Esophagus squamous epithelium (tissue), 5 donors: ENCODE data around the gene DUSP22. TPM values are rescaled to one million over a fixed set of nuclear protein-coding genes. Genes with fewer than 3 reads are reported as not detected.

Experiments used
- DNase-seq: peaks from one replicate; lab custom pipeline; 2025; lab: John Stamatoyannopoulos, UW
- H3K27ac ChIP-seq, 4 donors: fragments of 200-600 bp; sonication (generic); one replicate each; pipeline ENCODE4 v1.5.1; 2016 to 2019; ENCODE audit warnings: mild to moderate bottlenecking in 1 of 4
- H3K27me3 ChIP-seq, 4 donors: fragments of 200-600 bp; sonication (generic); 1 replicate in 3 of 4; 2 replicates in 1 of 4; pipeline versions ENCODE4 v1.5.1 to v1.6.0; 2017 to 2021; ENCODE audit warnings: antibody characterized with exemption in 1 of 4
- H3K36me3 ChIP-seq, 3 donors: fragments of 200-600 bp; sonication (generic); one replicate each; pipeline ENCODE4 v1.5.1; 2016 to 2019
- H3K4me1 ChIP-seq, 3 donors: fragments of 200-600 bp; sonication (generic); one replicate each; pipeline ENCODE4 v1.5.1; 2017 to 2019
- H3K4me3 ChIP-seq, 4 donors: fragments of 200-600 bp; sonication (generic); 1 replicate in 3 of 4; 2 replicates in 1 of 4; pipeline ENCODE4 v1.5.1; 2016 to 2019; ENCODE audit warnings: mild to moderate bottlenecking in 2 of 4, moderate library complexity in 1 of 4
- H3K9me3 ChIP-seq, 3 donors: fragments of 200-600 bp; sonication (generic); one replicate each; pipeline ENCODE4 v1.5.1; 2016 to 2019
- POLR2A ChIP-seq, 4 donors: fragments of 450-650 bp; IDR thresholded peaks; one replicate each; pipeline ENCODE4 v1.6.1; 2017; ENCODE audit warnings: antibody characterized with exemption in 4 of 4, mild to moderate bottlenecking in 4 of 4, moderate library complexity in 3 of 4
- WGBS, 2 donors: methylation state at CpG; one replicate each; pipeline ENCODE4 v1.1.5; 2018; 5-methylcytosine and 5-hydroxymethylcytosine counted together
- intact Hi-C: fragments of 100-400 bp; cut with DNase I; formaldehyde crosslinking; loops from one replicate; pipeline ENCODE4 v1.15.0; 2022
- total RNA-seq, 4 donors: library from RNA; depleted of rRNA; stranded (reverse); fragments of >200 nt; gene quantifications; one replicate each; pipeline ENCODE4 v1.1.0, GENCODE V29; 2016
- TF ChIP-seq, protein P1 (sequence below), 6 experiments: fragments of 450-650 bp in 4 of 6; fragments of 200-600 bp in 2 of 6; sonication (generic) in 2 of 6; IDR thresholded peaks; one replicate each; pipeline ENCODE4 v1.5.1; 2016 to 2019; ENCODE audit warnings: antibody characterized with exemption in 6 of 6, mild to moderate bottlenecking in 4 of 6, moderate library complexity in 4 of 6
- donor health status: DM: yes; HTN: yes; CAD: no.

The DUSP22 gene
- total RNA-seq, 4 donors from 2014 or later = 34.2 to 54.6 (median 45.2) TPM

DNA sequence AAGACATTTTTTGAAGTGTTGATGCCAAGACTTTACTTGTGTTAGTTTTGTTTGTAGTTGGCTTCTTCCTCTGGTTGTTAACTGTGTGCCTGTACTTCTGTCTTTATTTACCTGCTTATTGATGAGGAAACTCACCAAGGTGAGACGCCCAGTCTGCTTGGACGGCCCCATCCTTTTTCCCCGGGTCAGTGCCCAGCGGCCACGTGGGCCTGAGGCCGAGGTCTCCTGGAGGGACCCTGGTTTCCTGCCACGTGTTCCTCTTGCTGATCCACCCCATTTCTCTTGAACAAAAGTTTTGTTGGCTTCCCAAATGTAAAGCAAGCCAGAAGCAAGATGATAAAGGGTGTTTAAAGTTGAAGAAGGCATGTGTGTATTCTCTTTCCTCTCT, 24.8 kb downstream of the DUSP22 start:
- Histone ChIP-seq H3K36me3 (peaks cover 0 to 12% (median 0%) of the 10 kb centered on the region in 3 donors), H3K4me3 (no peak overlapping the region), H3K27me3 (no peaks in the 10 kb centered on the region), H3K27ac (peak overlapping the region in 1 of 4 donors; percentile 6), H3K9me3 (no peaks in the 10 kb centered on the region), H3K4me1 (peaks cover 20 to 55% (median 22%) of the 10 kb centered on the region in 3 donors)
- intact Hi-C loops = no loop called here
- WGBS, 2 donors = 73 to 76% methylated on average over 7 of the region's 7 CpGs
- TF ChIP-seq, protein P1, sequence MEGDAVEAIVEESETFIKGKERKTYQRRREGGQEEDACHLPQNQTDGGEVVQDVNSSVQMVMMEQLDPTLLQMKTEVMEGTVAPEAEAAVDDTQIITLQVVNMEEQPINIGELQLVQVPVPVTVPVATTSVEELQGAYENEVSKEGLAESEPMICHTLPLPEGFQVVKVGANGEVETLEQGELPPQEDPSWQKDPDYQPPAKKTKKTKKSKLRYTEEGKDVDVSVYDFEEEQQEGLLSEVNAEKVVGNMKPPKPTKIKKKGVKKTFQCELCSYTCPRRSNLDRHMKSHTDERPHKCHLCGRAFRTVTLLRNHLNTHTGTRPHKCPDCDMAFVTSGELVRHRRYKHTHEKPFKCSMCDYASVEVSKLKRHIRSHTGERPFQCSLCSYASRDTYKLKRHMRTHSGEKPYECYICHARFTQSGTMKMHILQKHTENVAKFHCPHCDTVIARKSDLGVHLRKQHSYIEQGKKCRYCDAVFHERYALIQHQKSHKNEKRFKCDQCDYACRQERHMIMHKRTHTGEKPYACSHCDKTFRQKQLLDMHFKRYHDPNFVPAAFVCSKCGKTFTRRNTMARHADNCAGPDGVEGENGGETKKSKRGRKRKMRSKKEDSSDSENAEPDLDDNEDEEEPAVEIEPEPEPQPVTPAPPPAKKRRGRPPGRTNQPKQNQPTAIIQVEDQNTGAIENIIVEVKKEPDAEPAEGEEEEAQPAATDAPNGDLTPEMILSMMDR (IDR thresholded peaks at IDR 0.05) = no peak
- no peak for TF ChIP-seq POLR2A (IDR thresholded peaks at IDR 0.05)
- DNase-seq = no peak

DNA sequence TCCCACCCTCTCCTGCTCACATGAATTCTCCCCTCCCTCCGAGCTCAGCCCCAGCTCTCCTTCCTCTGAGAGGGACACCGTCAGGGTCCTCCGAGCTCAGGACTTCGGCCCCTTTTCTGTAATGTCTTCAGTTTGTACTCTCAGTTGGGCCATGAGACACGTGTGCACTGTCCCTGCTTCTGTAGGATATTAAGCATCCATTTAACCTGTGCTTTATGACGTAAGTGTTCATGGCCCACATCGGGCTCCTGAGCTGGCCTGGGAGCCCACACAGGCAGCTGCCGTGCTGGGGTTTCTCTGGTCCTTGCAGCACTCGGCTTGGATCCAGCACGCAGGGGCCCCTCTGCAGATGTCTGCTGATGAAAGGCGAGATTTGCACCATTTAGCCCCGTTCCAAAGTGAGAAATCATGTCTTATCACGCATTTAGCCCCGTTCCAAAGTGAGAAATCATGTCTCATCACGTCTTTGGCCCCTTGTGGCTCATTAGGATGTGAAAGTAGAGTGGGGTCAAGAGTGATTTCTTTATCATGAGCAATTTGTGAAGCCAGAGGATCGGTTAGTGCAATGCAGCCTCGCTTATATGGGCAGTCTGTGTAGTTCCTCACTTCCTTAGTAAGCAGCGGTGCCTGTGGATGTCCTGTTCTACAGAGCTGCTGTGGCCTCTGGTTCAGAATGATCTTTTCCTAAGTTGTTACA, 25.3 kb downstream of the DUSP22 start:
- H3K27me3 ChIP-seq = no peaks in the 10 kb centered on the region
- peaks cover 20 to 55% (median 22%) of the 10 kb centered on the region in 3 donors for H3K4me1 ChIP-seq
- DNase-seq = no peak
- no peaks in the 10 kb centered on the region for H3K9me3 ChIP-seq
- WGBS, 2 donors = 68 to 70% methylated on average over 18 of the region's 18 CpGs
- peak overlapping the region in 1 of 4 donors; percentile 6 for H3K27ac ChIP-seq
- H3K36me3 ChIP-seq = peaks cover 0 to 9% (median 0%) of the 10 kb centered on the region in 3 donors
- H3K4me3 ChIP-seq = no peak overlapping the region
- intact Hi-C loops = no loop called here
- TF ChIP-seq POLR2A (IDR thresholded peaks at IDR 0.05) = no peak
- TF ChIP-seq, protein P1 (IDR thresholded peaks at IDR 0.05) = no peak

DNA sequence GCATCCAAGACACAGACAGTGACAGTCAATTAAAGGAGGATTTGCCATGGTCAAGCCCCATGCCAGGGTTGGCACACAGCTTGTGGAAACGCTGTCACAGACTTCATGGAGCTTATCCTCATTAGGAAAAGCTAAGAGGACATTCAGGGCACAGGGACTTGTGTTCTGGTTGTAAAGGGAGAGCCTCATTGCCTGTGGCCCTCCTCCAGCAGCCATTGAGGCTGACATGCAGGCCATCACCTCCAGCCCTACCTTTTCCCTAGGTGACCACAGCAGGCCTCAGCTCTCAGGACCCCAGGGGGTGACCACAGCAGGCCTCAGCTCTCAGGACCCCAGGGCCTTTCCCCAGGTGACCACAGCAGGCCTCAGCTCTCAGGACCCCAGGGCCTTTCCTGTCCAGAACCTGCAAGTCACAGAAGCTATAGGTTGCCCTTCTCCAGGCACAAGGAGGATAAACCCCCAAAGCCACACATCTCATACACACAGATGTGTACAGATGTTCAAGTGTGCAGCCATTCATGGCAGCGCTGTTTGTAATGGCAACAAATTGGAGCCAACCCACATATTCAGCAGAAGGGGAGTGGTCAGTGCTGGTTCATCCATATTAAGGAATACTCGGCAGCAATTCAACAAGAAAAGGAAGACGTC, 26.1 kb downstream of the DUSP22 start:
- DNase-seq = no peak
- 75 to 77% methylated on average over 4 of the region's 4 CpGs for WGBS, 2 donors
- peaks cover 20 to 61% (median 22%) of the 10 kb centered on the region in 3 donors for H3K4me1 ChIP-seq

GRCh38 chr6:319177-320131, 27.2 kb downstream of the DUSP22 start:
- DNase-seq = no peak
- Histone ChIP-seq H3K36me3 (peaks cover 0 to 4% (median 0%) of the 10 kb centered on the region in 3 donors), H3K4me1 (peaks cover 20 to 66% (median 22%) of the 10 kb centered on the region in 3 donors), H3K27ac (peak overlapping the region in 1 of 4 donors; percentile 51), H3K9me3 (no peaks in the 10 kb centered on the region), H3K27me3 (no peaks in the 10 kb centered on the region), H3K4me3 (no peak overlapping the region)
- intact Hi-C loops = no loop called here
- 60 to 66% methylated on average over 14 of the region's 14 CpGs for WGBS, 2 donors
- TF ChIP-seq POLR2A (IDR thresholded peaks at IDR 0.05) = no peak
- TF ChIP-seq, protein P1 (IDR thresholded peaks at IDR 0.05) = no peak

More for the DNA sequence above, 26.1 kb downstream of the DUSP22 start:
- intact Hi-C loops = no loop called here
- Histone ChIP-seq H3K36me3 (peaks cover 0 to 9% (median 0%) of the 10 kb centered on the region in 3 donors), H3K27me3 (no peaks in the 10 kb centered on the region), H3K27ac (no peak overlapping the region), H3K4me3 (no peak overlapping the region), H3K9me3 (no peaks in the 10 kb centered on the region)
- no peak for TF ChIP-seq POLR2A (IDR thresholded peaks at IDR 0.05)
- TF ChIP-seq, protein P1 (IDR thresholded peaks at IDR 0.05) = no peak
